Adrenal gland (tissue), 5 donors: ENCODE results near the gene PINLYP.

ENCODE experiments used
- POLR2A ChIP-seq, 2 donors: fragments of 450-650 bp; IDR thresholded peaks; one replicate each; pipeline ENCODE4 v1.6.1; 2017; ENCODE audit warnings: antibody characterized with exemption in 2 of 2, mild to moderate bottlenecking in 2 of 2, moderate library complexity in 1 of 2
- TF ChIP-seq, protein P1 (sequence below), 6 experiments: fragments of 450-650 bp in 4 of 6; fragments of 200-600 bp in 2 of 6; sonication (generic) in 1 of 6; IDR thresholded peaks; 1 replicate in 5 of 6; 2 replicates in 1 of 6; pipeline versions ENCODE4 v1.5.1 to v1.8.0; 2016 to 2021; ENCODE audit warnings: antibody characterized with exemption in 6 of 6, mild to moderate bottlenecking in 2 of 6, moderate library complexity in 1 of 6
- donor health status: DM: no; HTN: no; CAD: no.

DNA sequence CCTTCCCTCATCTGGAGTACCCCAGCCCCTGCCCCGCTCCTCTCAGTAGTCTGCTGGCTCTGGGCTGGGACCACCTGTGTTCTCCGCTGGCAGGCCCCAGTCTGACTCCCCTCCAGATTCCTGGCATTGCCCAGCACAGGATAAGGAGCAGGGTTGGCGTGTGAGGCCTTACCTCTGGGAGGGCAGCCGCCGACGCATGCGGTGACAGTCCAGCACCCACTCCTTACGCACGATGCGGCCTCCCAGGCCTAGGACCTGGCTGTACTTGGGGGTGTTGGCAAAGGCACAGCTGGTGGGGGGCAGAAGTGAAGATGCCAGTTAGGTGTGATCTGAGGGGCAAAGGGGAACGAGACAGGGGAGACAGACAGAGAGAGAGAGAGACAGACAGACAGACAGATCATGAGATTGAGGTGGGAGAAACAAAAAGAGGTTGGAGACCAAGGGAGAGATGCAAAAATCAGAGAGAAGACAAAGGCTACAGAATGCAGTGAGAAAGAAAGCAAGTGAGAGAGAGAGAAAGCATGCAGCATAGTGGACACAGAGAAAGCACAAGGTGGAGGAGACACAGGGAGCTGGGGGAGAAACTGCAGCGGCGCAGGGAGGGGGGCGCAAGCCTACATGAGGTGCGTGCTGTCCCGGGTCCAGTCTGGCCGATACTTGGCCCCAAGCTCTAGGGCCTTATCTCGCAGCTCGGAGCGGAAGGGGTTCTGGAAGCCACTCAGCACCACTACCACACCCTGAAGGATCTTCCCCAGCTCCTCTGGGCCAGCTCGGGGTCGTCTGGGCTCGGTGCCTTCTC is 24.0 kb upstream of the PINLYP start:
- TF ChIP-seq, protein P1, sequence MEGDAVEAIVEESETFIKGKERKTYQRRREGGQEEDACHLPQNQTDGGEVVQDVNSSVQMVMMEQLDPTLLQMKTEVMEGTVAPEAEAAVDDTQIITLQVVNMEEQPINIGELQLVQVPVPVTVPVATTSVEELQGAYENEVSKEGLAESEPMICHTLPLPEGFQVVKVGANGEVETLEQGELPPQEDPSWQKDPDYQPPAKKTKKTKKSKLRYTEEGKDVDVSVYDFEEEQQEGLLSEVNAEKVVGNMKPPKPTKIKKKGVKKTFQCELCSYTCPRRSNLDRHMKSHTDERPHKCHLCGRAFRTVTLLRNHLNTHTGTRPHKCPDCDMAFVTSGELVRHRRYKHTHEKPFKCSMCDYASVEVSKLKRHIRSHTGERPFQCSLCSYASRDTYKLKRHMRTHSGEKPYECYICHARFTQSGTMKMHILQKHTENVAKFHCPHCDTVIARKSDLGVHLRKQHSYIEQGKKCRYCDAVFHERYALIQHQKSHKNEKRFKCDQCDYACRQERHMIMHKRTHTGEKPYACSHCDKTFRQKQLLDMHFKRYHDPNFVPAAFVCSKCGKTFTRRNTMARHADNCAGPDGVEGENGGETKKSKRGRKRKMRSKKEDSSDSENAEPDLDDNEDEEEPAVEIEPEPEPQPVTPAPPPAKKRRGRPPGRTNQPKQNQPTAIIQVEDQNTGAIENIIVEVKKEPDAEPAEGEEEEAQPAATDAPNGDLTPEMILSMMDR (IDR thresholded peaks at IDR 0.05) = no peak
- no peak for TF ChIP-seq POLR2A (IDR thresholded peaks at IDR 0.05)
